Measurements from ENCODE around the gene PRPS2.

PRPS2 gene

DNA sequence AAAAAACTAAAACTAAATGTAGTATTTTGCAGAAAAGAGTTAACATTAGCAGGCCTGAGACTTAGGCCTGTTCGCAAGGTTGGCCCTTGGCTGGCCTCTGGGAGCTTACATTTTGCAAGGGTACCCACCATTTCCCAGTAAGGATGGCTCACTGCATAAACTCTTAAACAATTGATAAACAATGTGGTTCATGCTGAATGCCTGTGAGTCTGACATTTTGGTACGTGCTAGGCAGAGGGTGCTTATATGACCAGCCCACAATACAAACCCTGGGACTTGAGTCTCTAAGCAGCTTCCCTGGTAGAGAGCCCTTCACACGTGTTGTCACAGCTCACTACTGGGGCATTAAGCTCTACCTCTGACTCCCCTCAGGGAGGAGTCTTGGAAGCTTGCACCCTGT is 7.4 kb downstream of the PRPS2 start:
- TF ChIP-seq CREB1 (IDR thresholded peaks at IDR 0.05; ENCODE audit: low read depth) (no peak), EP300 (IDR thresholded peaks at IDR 0.05; ENCODE audit: borderline replicate concordance) (no peak), TEAD4 (IDR thresholded peaks at IDR 0.05) (no peak), MAX (IDR thresholded peaks at IDR 0.05) (no peak), YY1 (IDR thresholded peaks at IDR 0.05; ENCODE audit: low read depth) (no peak), RAD21 (IDR thresholded peaks at IDR 0.05; ENCODE audit: low read depth) (no peak), FOXM1 (IDR thresholded peaks at IDR 0.05; ENCODE audit: borderline replicate concordance, low read depth) (no peak), TCF12 (IDR thresholded peaks at IDR 0.05; ENCODE audit: low read depth) (no peak), TAF1 (IDR thresholded peaks at IDR 0.05; ENCODE audit: low read depth) (no peak), CEBPB (IDR thresholded peaks at IDR 0.05) (no peak), ZBTB7A (IDR thresholded peaks at IDR 0.05; ENCODE audit: low read depth) (no peak), NFIC (IDR thresholded peaks at IDR 0.05) (no peak), EGR1 (IDR thresholded peaks at IDR 0.05) (no peak)
- TF ChIP-seq, protein P1, sequence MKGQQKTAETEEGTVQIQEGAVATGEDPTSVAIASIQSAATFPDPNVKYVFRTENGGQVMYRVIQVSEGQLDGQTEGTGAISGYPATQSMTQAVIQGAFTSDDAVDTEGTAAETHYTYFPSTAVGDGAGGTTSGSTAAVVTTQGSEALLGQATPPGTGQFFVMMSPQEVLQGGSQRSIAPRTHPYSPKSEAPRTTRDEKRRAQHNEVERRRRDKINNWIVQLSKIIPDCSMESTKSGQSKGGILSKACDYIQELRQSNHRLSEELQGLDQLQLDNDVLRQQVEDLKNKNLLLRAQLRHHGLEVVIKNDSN (IDR thresholded peaks at IDR 0.05): no peak
- TF ChIP-seq, protein P2, sequence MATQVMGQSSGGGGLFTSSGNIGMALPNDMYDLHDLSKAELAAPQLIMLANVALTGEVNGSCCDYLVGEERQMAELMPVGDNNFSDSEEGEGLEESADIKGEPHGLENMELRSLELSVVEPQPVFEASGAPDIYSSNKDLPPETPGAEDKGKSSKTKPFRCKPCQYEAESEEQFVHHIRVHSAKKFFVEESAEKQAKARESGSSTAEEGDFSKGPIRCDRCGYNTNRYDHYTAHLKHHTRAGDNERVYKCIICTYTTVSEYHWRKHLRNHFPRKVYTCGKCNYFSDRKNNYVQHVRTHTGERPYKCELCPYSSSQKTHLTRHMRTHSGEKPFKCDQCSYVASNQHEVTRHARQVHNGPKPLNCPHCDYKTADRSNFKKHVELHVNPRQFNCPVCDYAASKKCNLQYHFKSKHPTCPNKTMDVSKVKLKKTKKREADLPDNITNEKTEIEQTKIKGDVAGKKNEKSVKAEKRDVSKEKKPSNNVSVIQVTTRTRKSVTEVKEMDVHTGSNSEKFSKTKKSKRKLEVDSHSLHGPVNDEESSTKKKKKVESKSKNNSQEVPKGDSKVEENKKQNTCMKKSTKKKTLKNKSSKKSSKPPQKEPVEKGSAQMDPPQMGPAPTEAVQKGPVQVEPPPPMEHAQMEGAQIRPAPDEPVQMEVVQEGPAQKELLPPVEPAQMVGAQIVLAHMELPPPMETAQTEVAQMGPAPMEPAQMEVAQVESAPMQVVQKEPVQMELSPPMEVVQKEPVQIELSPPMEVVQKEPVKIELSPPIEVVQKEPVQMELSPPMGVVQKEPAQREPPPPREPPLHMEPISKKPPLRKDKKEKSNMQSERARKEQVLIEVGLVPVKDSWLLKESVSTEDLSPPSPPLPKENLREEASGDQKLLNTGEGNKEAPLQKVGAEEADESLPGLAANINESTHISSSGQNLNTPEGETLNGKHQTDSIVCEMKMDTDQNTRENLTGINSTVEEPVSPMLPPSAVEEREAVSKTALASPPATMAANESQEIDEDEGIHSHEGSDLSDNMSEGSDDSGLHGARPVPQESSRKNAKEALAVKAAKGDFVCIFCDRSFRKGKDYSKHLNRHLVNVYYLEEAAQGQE (IDR thresholded peaks at IDR 0.05; ENCODE audit: low read depth): no peak

GRCh38 chrX:12799118-12799517 is 7.9 kb downstream of the PRPS2 start:
- TF ChIP-seq YY1 (IDR thresholded peaks at IDR 0.05; ENCODE audit: low read depth): no peak
- no peak for TF ChIP-seq NFIC (IDR thresholded peaks at IDR 0.05)
- TF ChIP-seq EGR1 (IDR thresholded peaks at IDR 0.05): no peak

DNA sequence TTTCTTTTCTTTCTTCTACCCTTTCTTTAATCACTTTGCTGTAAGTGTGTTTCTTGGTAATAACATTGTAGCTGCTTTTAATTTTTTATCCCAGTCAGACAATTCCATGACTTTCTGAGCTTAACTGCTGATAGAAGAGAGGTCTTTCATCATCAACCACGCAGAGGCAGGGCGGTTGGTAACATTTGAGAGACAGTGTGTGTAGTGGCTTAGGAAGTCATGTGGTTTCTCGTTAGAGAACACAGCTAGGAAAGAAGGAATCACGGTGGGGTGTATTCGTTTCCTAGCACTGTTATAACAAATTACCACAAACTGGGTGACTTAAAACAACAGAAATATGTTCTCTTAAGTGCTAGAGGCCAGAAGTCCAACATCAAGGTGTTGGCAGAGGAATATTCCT is 11.5 kb downstream of the PRPS2 start:
- TF ChIP-seq TEAD4 (IDR thresholded peaks at IDR 0.05) (no peak), RAD21 (IDR thresholded peaks at IDR 0.05; ENCODE audit: low read depth) (no peak), EGR1 (IDR thresholded peaks at IDR 0.05) (no peak)
- TF ChIP-seq, protein P2 (IDR thresholded peaks at IDR 0.05; ENCODE audit: low read depth): no peak

DNA sequence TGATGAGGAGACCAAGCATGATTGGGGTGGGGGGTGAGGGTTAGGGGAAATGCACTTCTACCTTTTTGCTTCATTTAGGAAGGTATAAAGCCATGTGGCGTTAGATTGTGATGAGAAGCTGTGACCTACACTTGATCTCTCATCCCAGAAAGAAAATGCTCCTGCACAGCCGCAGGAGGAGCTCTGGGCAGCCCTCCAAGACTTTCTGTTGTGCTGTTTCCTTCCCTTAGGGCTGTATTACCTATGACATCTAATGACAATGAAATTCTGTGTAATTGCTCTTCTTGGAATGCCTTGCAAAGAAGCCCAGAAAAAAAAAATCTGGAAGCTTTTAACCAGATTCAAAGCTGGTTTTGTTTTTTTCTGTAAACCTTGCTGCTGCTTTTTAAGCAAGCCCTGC is 13.4 kb downstream of the PRPS2 start:
- TF ChIP-seq, protein P1 (IDR thresholded peaks at IDR 0.05): no peak
- TF ChIP-seq RAD21 (IDR thresholded peaks at IDR 0.05; ENCODE audit: low read depth) (no peak), TCF12 (IDR thresholded peaks at IDR 0.05; ENCODE audit: low read depth) (no peak)

DNA sequence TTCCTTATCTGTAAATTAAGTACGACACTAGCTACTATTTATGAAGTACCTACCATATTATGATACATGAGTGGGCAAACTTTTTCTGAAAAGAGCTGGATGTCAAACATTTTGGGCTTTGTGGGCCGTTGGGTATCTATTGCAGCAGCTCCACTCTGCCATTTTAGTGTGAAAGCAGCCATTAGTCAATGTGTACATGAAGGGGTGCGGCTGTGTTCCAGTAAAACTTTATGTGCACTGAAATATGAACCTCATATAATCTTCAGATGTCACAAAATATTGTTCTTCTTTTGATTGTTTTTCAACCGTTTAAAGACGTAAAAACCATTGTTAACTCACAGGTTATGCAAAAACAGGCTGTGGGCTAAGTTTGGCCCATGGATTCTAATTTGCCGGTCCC is 14.1 kb downstream of the PRPS2 start:
- TF ChIP-seq, protein P2 (IDR thresholded peaks at IDR 0.05; ENCODE audit: low read depth): no peak
- TF ChIP-seq CEBPB (IDR thresholded peaks at IDR 0.05) (no peak), EP300 (IDR thresholded peaks at IDR 0.05; ENCODE audit: borderline replicate concordance) (no peak), MAX (IDR thresholded peaks at IDR 0.05) (no peak), TCF12 (IDR thresholded peaks at IDR 0.05; ENCODE audit: low read depth) (no peak), TEAD4 (IDR thresholded peaks at IDR 0.05) (no peak)

DNA sequence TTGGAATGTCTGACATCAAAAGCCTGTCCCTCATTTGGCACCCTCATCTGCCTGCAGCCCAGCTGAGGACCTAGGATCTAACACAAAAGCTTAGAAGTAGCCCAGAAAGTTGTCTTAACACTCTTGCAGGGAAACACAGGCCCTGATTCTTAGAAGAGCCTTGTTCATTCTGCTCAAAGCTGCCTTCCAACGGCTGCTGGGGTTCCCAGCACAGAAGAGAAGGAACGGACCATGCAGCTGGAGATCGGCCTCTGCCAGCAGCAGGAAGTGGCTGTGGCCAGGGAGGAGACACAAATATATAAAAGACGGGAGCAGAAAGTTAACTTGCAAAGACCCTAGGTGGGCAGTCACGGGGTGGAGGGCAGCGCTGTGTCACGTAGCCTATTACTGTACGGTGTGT is 20.4 kb downstream of the PRPS2 start:
- no peak for TF ChIP-seq TAF1 (IDR thresholded peaks at IDR 0.05; ENCODE audit: low read depth)
- TF ChIP-seq FOXM1 (IDR thresholded peaks at IDR 0.05; ENCODE audit: borderline replicate concordance, low read depth): no peak
- TF ChIP-seq, protein P2 (IDR thresholded peaks at IDR 0.05; ENCODE audit: low read depth): no peak
- TF ChIP-seq CREB1 (IDR thresholded peaks at IDR 0.05; ENCODE audit: low read depth): no peak
- no peak for TF ChIP-seq EP300 (IDR thresholded peaks at IDR 0.05; ENCODE audit: borderline replicate concordance)
- TF ChIP-seq YY1 (IDR thresholded peaks at IDR 0.05; ENCODE audit: low read depth): no peak
- TF ChIP-seq TEAD4 (IDR thresholded peaks at IDR 0.05): no peak
- TF ChIP-seq NFIC (IDR thresholded peaks at IDR 0.05): no peak
- no peak for TF ChIP-seq RAD21 (IDR thresholded peaks at IDR 0.05; ENCODE audit: low read depth)
- TF ChIP-seq, protein P1 (IDR thresholded peaks at IDR 0.05): no peak

Measured in Ishikawa (cell line).